HepG2 (cell line): ENCODE measurements around the gene OR52N1. TPM values are rescaled to one million over a fixed set of nuclear protein-coding genes. Genes with fewer than 3 reads are reported as not detected.

Experiments used
- ATAC-seq: fragments of 200-7000 bp; cut with Tn5 transposase; 3 replicates; pipeline ENCODE4 v1.9.1; 2020; ENCODE audit warnings: mild to moderate bottlenecking, moderate library complexity
- BruUV-seq: library from RNA; stranded (reverse); fragments of 400-500 nt; replicated peaks from 2 replicates; lab custom pipeline; 2021; lab: Mats Ljungman, UMichigan
- CTCF ChIA-PET: fragments of 300-600 bp; formaldehyde crosslinking; extraction: SDS; loops from one replicate; lab custom pipeline; 2021; ENCODE audit warnings: low total read pairs, inconsistent platforms, low intra/inter-chr PET ratio; lab: Yijun Ruan, JAX
- POLR2A ChIA-PET: fragments of 350-600 bp; sonication (Branson Sonifier 250); formaldehyde crosslinking; loops from one replicate; lab custom pipeline; 2020; ENCODE audit warnings: antibody characterized with exemption, inconsistent platforms; lab: Yijun Ruan, JAX
- DNase-seq: peaks from one replicate; pipeline ENCODE4 v3.0.0-alpha.2; 2015; ENCODE audit warnings: low spot score
- FAIRE-seq: peaks from 3 replicates; lab custom pipeline; 2011; peaks lifted over from hg19 to GRCh38; lab: Jason Lieb, UNC
- H2AFZ ChIP-seq: one replicate; pipeline ENCODE4 v1.6.1; 2011; ENCODE audit warnings: low read length, inconsistent platforms
- H3K27ac ChIP-seq: fragments of 300-600 bp; 3 replicates; pipeline ENCODE4 v1.8.0; 2011; ENCODE audit warnings: mixed run types, mild to moderate bottlenecking, mixed read lengths, low read length, inconsistent platforms; ENCODE audit not compliant: insufficient read depth; ENCODE audit errors: extremely low read length
- H3K27me3 ChIP-seq, 2 experiments: fragments of 200-600 bp in 1 of 2; 2 replicates in 1 of 2; 3 replicates in 1 of 2; pipeline versions ENCODE4 v1.6.0 to v1.8.0; 2011; ENCODE audit warnings: low read length in 2 of 2, mild to moderate bottlenecking in 2 of 2, moderate library complexity in 2 of 2, inconsistent platforms in 1 of 2; ENCODE audit not compliant: insufficient read depth in 2 of 2, control insufficient read depth in 1 of 2
- H3K36me3 ChIP-seq, 2 experiments: fragments of 200-600 bp in 1 of 2; replicated peaks in 1 of 2; 2 replicates in 1 of 2; 3 replicates in 1 of 2; pipeline versions ENCODE4 v1.5.1 to v1.8.0; 2011; ENCODE audit warnings: low read length in 2 of 2, inconsistent platforms in 1 of 2; ENCODE audit not compliant: insufficient read depth in 2 of 2, control insufficient read depth in 1 of 2
- H3K4me1 ChIP-seq: 2 replicates; pipeline ENCODE4 v1.5.1; 2012; ENCODE audit warnings: low read length, inconsistent platforms; ENCODE audit not compliant: insufficient read depth
- H3K4me2 ChIP-seq: 2 replicates; pipeline ENCODE4 v1.6.0; 2011; ENCODE audit warnings: low read depth, low read length, inconsistent platforms
- H3K4me3 ChIP-seq, 3 experiments: fragments of 200-600 bp in 1 of 3; sonication (generic), shearing (Covaris generic) in 1 of 3; replicated peaks in 1 of 3; 2 replicates each; pipeline ENCODE4 v1.5.1; 2011 to 2016; ENCODE audit warnings: low read length in 3 of 3, inconsistent platforms in 2 of 3, low read depth in 2 of 3, mild to moderate bottlenecking in 2 of 3, control low read depth in 1 of 3, mixed read lengths in 1 of 3; ENCODE audit not compliant: insufficient read depth in 1 of 3
- H3K79me2 ChIP-seq: one replicate; pipeline ENCODE4 v1.6.1; 2011; ENCODE audit warnings: low read length, inconsistent platforms; ENCODE audit not compliant: insufficient read depth
- H3K9ac ChIP-seq: 2 replicates; pipeline ENCODE4 v1.6.0; 2011; ENCODE audit warnings: mild to moderate bottlenecking, low read depth, low read length, inconsistent platforms; ENCODE audit not compliant: insufficient read depth
- H3K9me3 ChIP-seq: 2 replicates; pipeline ENCODE4 v1.5.1; 2012; ENCODE audit warnings: mild to moderate bottlenecking, low read length
- H4K20me1 ChIP-seq: 2 replicates; pipeline ENCODE4 v1.6.0; 2011; ENCODE audit warnings: inconsistent platforms, mild to moderate bottlenecking, low read length, moderate library complexity; ENCODE audit not compliant: insufficient read depth
- ATAD3A ChIP-seq: sonication (generic); formaldehyde crosslinking; IDR thresholded peaks from 2 replicates; pipeline ENCODE4 v1.4.0; 2020; ENCODE audit warnings: missing genetic modification reagents
- HMG20A ChIP-seq: IDR thresholded peaks from 2 replicates; pipeline ENCODE4 v1.6.1; 2016; ENCODE audit warnings: borderline replicate concordance
- JDP2 ChIP-seq: sonication (generic); formaldehyde crosslinking; IDR thresholded peaks from 2 replicates; pipeline ENCODE4 v1.8.1; 2022; ENCODE audit warnings: missing genetic modification reagents, borderline replicate concordance
- MAFK ChIP-seq, 2 experiments: IDR thresholded peaks in 1 of 2; conservative IDR thresholded peaks in 1 of 2; 2 replicates each; pipeline ENCODE4 v1.6.1; 2011; ENCODE audit warnings: improper control_type of control experiment in 2 of 2, low read length in 2 of 2
- MEF2D ChIP-seq: sonication (generic); formaldehyde crosslinking; IDR thresholded peaks from 2 replicates; pipeline ENCODE4 v1.5.1; 2020; ENCODE audit warnings: mild to moderate bottlenecking, missing genetic modification reagents
- MYNN ChIP-seq: sonication (generic); formaldehyde crosslinking; IDR thresholded peaks from 2 replicates; pipeline ENCODE4 v1.4.0; 2020; ENCODE audit warnings: mild to moderate bottlenecking, low read depth, missing genetic modification reagents
- NFE2L2 ChIP-seq: fragments of 150-350 bp; IDR thresholded peaks from 2 replicates; pipeline ENCODE4 v1.6.1; 2014; ENCODE audit warnings: low read length
- ZNF224 ChIP-seq: sonication (generic); formaldehyde crosslinking; IDR thresholded peaks from 2 replicates; pipeline ENCODE4 v1.5.0; 2020; ENCODE audit warnings: mild to moderate bottlenecking, missing genetic modification reagents
- ZNF652 ChIP-seq: IDR thresholded peaks from 2 replicates; pipeline ENCODE4 v1.6.1; 2016; ENCODE audit warnings: low read depth, borderline replicate concordance
- ZNF75D ChIP-seq: sonication (generic); formaldehyde crosslinking; IDR thresholded peaks from 2 replicates; pipeline ENCODE4 v1.8.1; 2023; ENCODE audit warnings: missing genetic modification reagents, mild to moderate bottlenecking, borderline replicate concordance
- ZNF777 ChIP-seq: sonication (generic); formaldehyde crosslinking; IDR thresholded peaks from 2 replicates; pipeline ENCODE4 v1.4.0; 2020; ENCODE audit warnings: missing genetic modification reagents
- ZNF878 ChIP-seq: sonication (generic); formaldehyde crosslinking; IDR thresholded peaks from 2 replicates; pipeline ENCODE4 v1.8.1; 2023; ENCODE audit warnings: mild to moderate bottlenecking, missing genetic modification reagents, moderate library complexity
- WGBS: methylation state at CpG from one replicate; pipeline ENCODE4 v1.1.6; 2017; ENCODE audit warnings: low lambda C conversion rate; 5-methylcytosine and 5-hydroxymethylcytosine counted together
- in situ Hi-C: cut with HindIII; loops from 2 replicates; pipeline ENCODE4 v1.10.0; 2017; ENCODE audit warnings: low pct_unique_long_range_greater_than_20kb; ENCODE audit not compliant: extremely low pct_ligation_motif_present
- intact Hi-C: fragments of 100-400 bp; cut with micrococcal nuclease; formaldehyde crosslinking; loops from one replicate; pipeline ENCODE4 v1.10.0; 2022; ENCODE audit not compliant: unreplicated experiment
- polyA plus RNA-seq, 8 experiments: library from polyadenylated mRNA; depleted of rRNA in 3 of 8; stranded (reverse) in 7 of 8; unstranded in 1 of 8; fragments of >200 nt; fragmentation: Illumina TruSeq in 4 of 8; extraction: Trizol in 4 of 8; gene quantifications; 2 replicates each; pipeline versions ENCODE4 v1.2.1 to v1.2.3, GENCODE V29; 2011 to 2016; ENCODE audit warnings: low read depth in 4 of 8, missing spikeins in 1 of 8, mixed read lengths in 1 of 8; ENCODE audit not compliant: insufficient read depth in 1 of 8
- total RNA-seq, 5 experiments: library from RNA; depleted of rRNA; stranded (reverse); fragments of >200 nt; fragmentation: Illumina TruSeq; extraction: Trizol; gene quantifications; 2 replicates each; pipeline ENCODE4 v1.2.3, GENCODE V29; 2016; ENCODE audit warnings: low read depth in 1 of 5
- TF ChIP-seq, protein P1 (sequence below): sonication (generic); formaldehyde crosslinking; IDR thresholded peaks from 2 replicates; pipeline ENCODE4; 2020; ENCODE audit warnings: missing genetic modification reagents, mild to moderate bottlenecking, borderline replicate concordance
- TF ChIP-seq, protein P2 (sequence below): sonication (generic); formaldehyde crosslinking; IDR thresholded peaks from 2 replicates; pipeline ENCODE4 v1.4.0; 2020; ENCODE audit warnings: mild to moderate bottlenecking, missing genetic modification reagents
- TF ChIP-seq, protein P3 (sequence below): sonication (generic); formaldehyde crosslinking; IDR thresholded peaks from 2 replicates; pipeline ENCODE4 v1.5.0; 2020; ENCODE audit warnings: missing genetic modification reagents

OR52N1 gene
- total and polyA plus RNA-seq, 2 of the 13 experiments (the other 11 are each of a cell fraction or from before 2014, with no cell fraction given), result not detected

DNA sequence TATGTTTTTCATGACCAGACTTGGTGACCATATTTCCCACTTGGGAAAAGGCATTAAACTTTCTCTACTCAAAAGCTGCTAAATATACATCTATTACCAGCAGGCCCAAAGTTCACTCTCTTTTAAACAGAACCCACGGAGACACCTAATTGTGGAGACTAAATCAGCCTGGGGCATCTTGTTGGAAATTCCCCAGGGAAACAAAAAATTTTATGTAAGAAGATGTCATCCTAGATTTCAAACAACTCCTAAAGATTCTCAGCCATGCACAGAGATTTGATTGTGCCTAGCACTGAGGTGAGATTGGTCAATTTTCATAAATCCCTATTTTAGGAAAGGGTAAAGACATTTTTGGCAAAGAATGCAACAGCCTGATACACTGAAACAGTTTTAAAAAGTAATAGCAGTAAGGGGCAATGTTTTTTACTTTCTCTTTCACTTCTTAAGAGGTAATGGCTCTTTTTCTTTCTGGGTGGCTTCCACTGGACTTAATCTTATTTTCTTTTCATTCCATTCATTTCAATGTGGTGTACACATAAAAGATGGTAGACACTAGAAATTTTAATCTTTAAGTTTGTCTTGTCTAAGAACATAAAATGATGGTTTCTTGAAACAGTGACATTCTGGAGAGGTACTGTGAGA, 27.3 kb upstream of the OR52N1 start:
- Histone ChIP-seq H3K4me1 (no peaks in the 10 kb centered on the region), H3K9me3 (no peaks in the 10 kb centered on the region), H3K4me3 (no peak overlapping the region), H3K27me3 (no peaks in the 10 kb centered on the region; a peak in 1 of 5 replicates), H3K36me3 (no peaks in the 10 kb centered on the region), H3K79me2 (no peaks in the 10 kb centered on the region), H4K20me1 (no peaks in the 10 kb centered on the region), H2AFZ (no peak overlapping the region), H3K4me2 (no peak overlapping the region), H3K9ac (no peak overlapping the region), H3K27ac (no peak overlapping the region)
- intact Hi-C loops (no loop called here), in situ Hi-C loops (no loop called here)
- DNase-seq (no peak), FAIRE-seq (no peak), ATAC-seq (no peak)
- 0% methylated on average over 1 of the region's 1 CpG for WGBS
- no TSS peak for BruUV-seq
- ChIA-PET CTCF (no interaction called here), POLR2A (no interaction called here)
- TF ChIP-seq ZNF224 (CRISPR knock-in tag) (no peak), ZNF777 (no peak), HMG20A (CRISPR knock-in tag) (no peak), NFE2L2 (no peak), ZNF652 (CRISPR knock-in tag) (no peak), ZNF75D (CRISPR knock-in tag) (no peak), JDP2 (CRISPR knock-in tag) (no peak), ATAD3A (CRISPR knock-in tag) (no peak), ZNF878 (CRISPR knock-in tag) (no peak), MEF2D (CRISPR knock-in tag) (no peak), MAFK (conservative IDR thresholded peaks at IDR 0.05 in 1 of 2, IDR thresholded peaks at IDR 0.05 in 1 of 2; ENCODE audit: low read length in 2 of 2) (no peak), MYNN (CRISPR knock-in tag) (no peak)
- TF ChIP-seq, protein P1, sequence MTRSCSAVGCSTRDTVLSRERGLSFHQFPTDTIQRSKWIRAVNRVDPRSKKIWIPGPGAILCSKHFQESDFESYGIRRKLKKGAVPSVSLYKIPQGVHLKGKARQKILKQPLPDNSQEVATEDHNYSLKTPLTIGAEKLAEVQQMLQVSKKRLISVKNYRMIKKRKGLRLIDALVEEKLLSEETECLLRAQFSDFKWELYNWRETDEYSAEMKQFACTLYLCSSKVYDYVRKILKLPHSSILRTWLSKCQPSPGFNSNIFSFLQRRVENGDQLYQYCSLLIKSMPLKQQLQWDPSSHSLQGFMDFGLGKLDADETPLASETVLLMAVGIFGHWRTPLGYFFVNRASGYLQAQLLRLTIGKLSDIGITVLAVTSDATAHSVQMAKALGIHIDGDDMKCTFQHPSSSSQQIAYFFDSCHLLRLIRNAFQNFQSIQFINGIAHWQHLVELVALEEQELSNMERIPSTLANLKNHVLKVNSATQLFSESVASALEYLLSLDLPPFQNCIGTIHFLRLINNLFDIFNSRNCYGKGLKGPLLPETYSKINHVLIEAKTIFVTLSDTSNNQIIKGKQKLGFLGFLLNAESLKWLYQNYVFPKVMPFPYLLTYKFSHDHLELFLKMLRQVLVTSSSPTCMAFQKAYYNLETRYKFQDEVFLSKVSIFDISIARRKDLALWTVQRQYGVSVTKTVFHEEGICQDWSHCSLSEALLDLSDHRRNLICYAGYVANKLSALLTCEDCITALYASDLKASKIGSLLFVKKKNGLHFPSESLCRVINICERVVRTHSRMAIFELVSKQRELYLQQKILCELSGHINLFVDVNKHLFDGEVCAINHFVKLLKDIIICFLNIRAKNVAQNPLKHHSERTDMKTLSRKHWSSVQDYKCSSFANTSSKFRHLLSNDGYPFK (CRISPR knock-in tag), result no peak
- TF ChIP-seq, protein P2, sequence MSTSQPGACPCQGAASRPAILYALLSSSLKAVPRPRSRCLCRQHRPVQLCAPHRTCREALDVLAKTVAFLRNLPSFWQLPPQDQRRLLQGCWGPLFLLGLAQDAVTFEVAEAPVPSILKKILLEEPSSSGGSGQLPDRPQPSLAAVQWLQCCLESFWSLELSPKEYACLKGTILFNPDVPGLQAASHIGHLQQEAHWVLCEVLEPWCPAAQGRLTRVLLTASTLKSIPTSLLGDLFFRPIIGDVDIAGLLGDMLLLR (CRISPR knock-in tag), result no peak
- TF ChIP-seq, protein P3, sequence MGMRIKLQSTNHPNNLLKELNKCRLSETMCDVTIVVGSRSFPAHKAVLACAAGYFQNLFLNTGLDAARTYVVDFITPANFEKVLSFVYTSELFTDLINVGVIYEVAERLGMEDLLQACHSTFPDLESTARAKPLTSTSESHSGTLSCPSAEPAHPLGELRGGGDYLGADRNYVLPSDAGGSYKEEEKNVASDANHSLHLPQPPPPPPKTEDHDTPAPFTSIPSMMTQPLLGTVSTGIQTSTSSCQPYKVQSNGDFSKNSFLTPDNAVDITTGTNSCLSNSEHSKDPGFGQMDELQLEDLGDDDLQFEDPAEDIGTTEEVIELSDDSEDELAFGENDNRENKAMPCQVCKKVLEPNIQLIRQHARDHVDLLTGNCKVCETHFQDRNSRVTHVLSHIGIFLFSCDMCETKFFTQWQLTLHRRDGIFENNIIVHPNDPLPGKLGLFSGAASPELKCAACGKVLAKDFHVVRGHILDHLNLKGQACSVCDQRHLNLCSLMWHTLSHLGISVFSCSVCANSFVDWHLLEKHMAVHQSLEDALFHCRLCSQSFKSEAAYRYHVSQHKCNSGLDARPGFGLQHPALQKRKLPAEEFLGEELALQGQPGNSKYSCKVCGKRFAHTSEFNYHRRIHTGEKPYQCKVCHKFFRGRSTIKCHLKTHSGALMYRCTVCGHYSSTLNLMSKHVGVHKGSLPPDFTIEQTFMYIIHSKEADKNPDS (CRISPR knock-in tag), result no peak
